HEK293T (cell line): Measurements from ENCODE around the gene REV1.

ENCODE experiments used
- CTBP1 ChIP-seq: fragments of 450-650 bp; IDR thresholded peaks from 2 replicates; pipeline ENCODE4 v1.6.1; 2016; ENCODE audit warnings: borderline replicate concordance
- FOXM1 ChIP-seq: fragments of 450-650 bp; IDR thresholded peaks from 2 replicates; pipeline ENCODE4 v1.6.1; 2017; ENCODE audit warnings: mild to moderate bottlenecking, borderline replicate concordance
- L3MBTL2 ChIP-seq: fragments of 450-650 bp; conservative IDR thresholded peaks from 2 replicates; pipeline ENCODE4 v1.6.1; 2016; ENCODE audit warnings: mild to moderate bottlenecking
- SP1 ChIP-seq: fragments of 450-650 bp; IDR thresholded peaks from 2 replicates; pipeline ENCODE4 v1.6.1; 2017
- SUZ12 ChIP-seq: fragments of 450-650 bp; IDR thresholded peaks from 2 replicates; pipeline ENCODE4 v1.6.1; 2016; ENCODE audit warnings: mild to moderate bottlenecking
- TARDBP ChIP-seq: fragments of 450-650 bp; IDR thresholded peaks from 2 replicates; pipeline ENCODE4 v1.6.1; 2016
- ZNF384 ChIP-seq: fragments of 450-650 bp; IDR thresholded peaks from 2 replicates; pipeline ENCODE4 v1.6.1; 2016
- TF ChIP-seq, protein P1 (sequence below): fragments of 450-650 bp; IDR thresholded peaks from 2 replicates; pipeline ENCODE4 v1.6.1; 2016

DNA sequence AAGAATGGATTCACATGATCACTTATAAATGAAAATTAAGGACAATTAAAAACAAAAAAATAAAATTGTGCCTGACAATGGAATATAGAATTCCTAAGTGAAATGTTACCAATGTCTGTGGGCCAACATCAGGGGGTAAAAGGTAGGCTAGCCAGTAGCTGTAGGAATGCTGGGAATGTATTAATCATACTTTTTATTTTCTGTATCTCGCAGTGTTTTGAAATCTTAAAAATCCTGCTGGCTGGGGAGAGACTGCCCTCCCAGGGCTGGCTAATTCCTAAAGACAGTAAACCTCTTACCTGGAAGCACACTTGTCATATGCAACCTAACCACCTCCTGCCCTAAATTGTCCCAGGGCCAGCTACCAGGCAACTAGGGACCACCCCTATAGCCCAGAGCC is 69.8 kb downstream of the REV1 start:
- no peak for TF ChIP-seq L3MBTL2
- TF ChIP-seq, protein P1, sequence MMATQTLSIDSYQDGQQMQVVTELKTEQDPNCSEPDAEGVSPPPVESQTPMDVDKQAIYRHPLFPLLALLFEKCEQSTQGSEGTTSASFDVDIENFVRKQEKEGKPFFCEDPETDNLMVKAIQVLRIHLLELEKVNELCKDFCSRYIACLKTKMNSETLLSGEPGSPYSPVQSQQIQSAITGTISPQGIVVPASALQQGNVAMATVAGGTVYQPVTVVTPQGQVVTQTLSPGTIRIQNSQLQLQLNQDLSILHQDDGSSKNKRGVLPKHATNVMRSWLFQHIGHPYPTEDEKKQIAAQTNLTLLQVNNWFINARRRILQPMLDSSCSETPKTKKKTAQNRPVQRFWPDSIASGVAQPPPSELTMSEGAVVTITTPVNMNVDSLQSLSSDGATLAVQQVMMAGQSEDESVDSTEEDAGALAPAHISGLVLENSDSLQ: no peak
- no peak for TF ChIP-seq SUZ12
- TF ChIP-seq TARDBP: no peak
- TF ChIP-seq SP1: no peak
- TF ChIP-seq CTBP1: no peak
- no peak for TF ChIP-seq FOXM1
- TF ChIP-seq ZNF384: no peak
